ENCODE data around the gene PLEK.

DNA sequence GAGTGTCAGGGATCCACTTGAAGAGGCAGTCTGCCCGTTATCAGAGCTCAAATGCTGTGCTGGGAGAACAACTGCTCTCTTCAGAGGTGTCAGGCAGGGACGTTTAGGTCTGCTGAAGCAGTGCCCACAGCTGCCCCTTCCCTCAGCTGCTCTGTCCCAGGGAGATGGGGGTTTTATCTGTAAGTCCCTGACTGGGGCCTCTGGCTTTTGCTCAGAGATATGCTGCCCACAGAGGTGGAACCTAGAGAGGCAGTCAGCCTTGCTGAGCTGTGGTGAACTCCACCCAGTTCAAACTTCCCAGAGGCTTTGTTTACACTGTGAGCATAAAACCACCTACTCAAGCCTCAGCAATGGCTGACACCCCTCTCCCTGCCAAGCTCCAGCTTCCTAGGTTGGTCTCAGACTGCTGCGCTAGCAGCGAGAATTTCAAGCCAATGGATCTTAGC, 38.1 kb downstream of the PLEK start:
- TF ChIP-seq, protein P1, sequence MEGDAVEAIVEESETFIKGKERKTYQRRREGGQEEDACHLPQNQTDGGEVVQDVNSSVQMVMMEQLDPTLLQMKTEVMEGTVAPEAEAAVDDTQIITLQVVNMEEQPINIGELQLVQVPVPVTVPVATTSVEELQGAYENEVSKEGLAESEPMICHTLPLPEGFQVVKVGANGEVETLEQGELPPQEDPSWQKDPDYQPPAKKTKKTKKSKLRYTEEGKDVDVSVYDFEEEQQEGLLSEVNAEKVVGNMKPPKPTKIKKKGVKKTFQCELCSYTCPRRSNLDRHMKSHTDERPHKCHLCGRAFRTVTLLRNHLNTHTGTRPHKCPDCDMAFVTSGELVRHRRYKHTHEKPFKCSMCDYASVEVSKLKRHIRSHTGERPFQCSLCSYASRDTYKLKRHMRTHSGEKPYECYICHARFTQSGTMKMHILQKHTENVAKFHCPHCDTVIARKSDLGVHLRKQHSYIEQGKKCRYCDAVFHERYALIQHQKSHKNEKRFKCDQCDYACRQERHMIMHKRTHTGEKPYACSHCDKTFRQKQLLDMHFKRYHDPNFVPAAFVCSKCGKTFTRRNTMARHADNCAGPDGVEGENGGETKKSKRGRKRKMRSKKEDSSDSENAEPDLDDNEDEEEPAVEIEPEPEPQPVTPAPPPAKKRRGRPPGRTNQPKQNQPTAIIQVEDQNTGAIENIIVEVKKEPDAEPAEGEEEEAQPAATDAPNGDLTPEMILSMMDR (IDR thresholded peaks at IDR 0.05; ENCODE audit: low read depth, low read length, missing input control), result no peak
- no peak for TF ChIP-seq NR2F2 (IDR thresholded peaks at IDR 0.05)
